IMR-90 (cell line): ENCODE data around the gene DACT2. TPM values are rescaled to one million over a fixed set of nuclear protein-coding genes. Genes with fewer than 3 reads are reported as not detected.

Experiments
- ATAC-seq: fragments of 200-7000 bp; cut with Tn5 transposase; 2 replicates; pipeline ENCODE4 v1.9.1; 2020; ENCODE audit warnings: low read depth, mild to moderate bottlenecking, moderate library complexity
- BruUV-seq: library from RNA; stranded (reverse); fragments of 400-500 nt; replicated peaks from 2 replicates; lab custom pipeline; 2021; lab: Mats Ljungman, UMichigan
- CTCF ChIA-PET: fragments of 300-600 bp; formaldehyde crosslinking; extraction: SDS; loops from one replicate; lab custom pipeline; 2021; ENCODE audit warnings: antibody characterized with exemption; lab: Yijun Ruan, JAX
- POLR2A ChIA-PET: fragments of 300-600 bp; sonication (Branson Sonifier 250); formaldehyde crosslinking; loops from one replicate; lab custom pipeline; 2022; ENCODE audit warnings: antibody characterized with exemption; ENCODE audit not compliant: unreplicated experiment; lab: Charles Lee
- DNase-seq: peaks from one replicate; pipeline ENCODE4 v3.0.0; 2013
- H2AFZ ChIP-seq: replicated peaks from 2 replicates; pipeline ENCODE3; 2013; ENCODE audit warnings: low read length, mild to moderate bottlenecking; ENCODE audit not compliant: poor library complexity
- H2AK5ac ChIP-seq: 2 replicates; pipeline ENCODE4 v1.6.1; 2013; ENCODE audit warnings: low read depth, low read length, inconsistent platforms
- H2AK9ac ChIP-seq: replicated peaks from 2 replicates; pipeline ENCODE3; 2013; ENCODE audit warnings: mild to moderate bottlenecking, low read depth, low read length, moderate library complexity; ENCODE audit not compliant: poor library complexity
- H2BK120ac ChIP-seq: 2 replicates; pipeline ENCODE4 v1.6.1; 2013; ENCODE audit warnings: low read depth, low read length, inconsistent platforms
- H2BK15ac ChIP-seq: 3 replicates; pipeline ENCODE4 v1.6.1; 2013; ENCODE audit warnings: low read depth, low read length, inconsistent platforms
- H2BK20ac ChIP-seq: 2 replicates; pipeline ENCODE4 v1.6.1; 2013; ENCODE audit warnings: low read depth, mild to moderate bottlenecking, inconsistent platforms, low read length, moderate library complexity
- H2BK5ac ChIP-seq: 2 replicates; pipeline ENCODE4 v1.6.1; 2013; ENCODE audit warnings: mild to moderate bottlenecking, low read depth, low read length, inconsistent platforms; ENCODE audit not compliant: poor library complexity, severe bottlenecking
- H3K14ac ChIP-seq: replicated peaks from 2 replicates; pipeline ENCODE4 v1.6.1; 2013; ENCODE audit warnings: low read depth, low read length, inconsistent platforms
- H3K18ac ChIP-seq: 2 replicates; pipeline ENCODE4 v1.6.1; 2013; ENCODE audit warnings: low read depth, low read length, control low read depth
- H3K23ac ChIP-seq: 2 replicates; pipeline ENCODE4 v1.6.1; 2013; ENCODE audit warnings: low read depth, low read length, inconsistent platforms
- H3K27ac ChIP-seq: 2 replicates; pipeline ENCODE4 v1.5.1; 2013; ENCODE audit warnings: mild to moderate bottlenecking, control low read depth, low read length; ENCODE audit not compliant: insufficient read depth
- H3K27me3 ChIP-seq: 2 replicates; pipeline ENCODE4 v1.6.1; 2013; ENCODE audit warnings: low read length; ENCODE audit not compliant: control insufficient read depth, insufficient read depth
- H3K36me3 ChIP-seq: 2 replicates; pipeline ENCODE4 v1.6.1; 2013; ENCODE audit warnings: low read length, mixed read lengths; ENCODE audit not compliant: control insufficient read depth, insufficient read depth
- H3K4ac ChIP-seq: 2 replicates; pipeline ENCODE4 v1.6.1; 2013; ENCODE audit warnings: low read depth, low read length, inconsistent platforms
- H3K4me1 ChIP-seq: 2 replicates; pipeline ENCODE4 v1.6.1; 2013; ENCODE audit warnings: low read length, mixed read lengths; ENCODE audit not compliant: control insufficient read depth, insufficient read depth
- H3K4me2 ChIP-seq: 2 replicates; pipeline ENCODE4 v1.6.1; 2013; ENCODE audit warnings: low read depth, mild to moderate bottlenecking, control low read depth, low read length, moderate library complexity
- H3K4me3 ChIP-seq: 2 replicates; pipeline ENCODE4 v1.5.1; 2013; ENCODE audit warnings: low read depth, mild to moderate bottlenecking, control low read depth, low read length, moderate library complexity; ENCODE audit not compliant: insufficient read depth
- H3K56ac ChIP-seq: 2 replicates; pipeline ENCODE4 v1.6.1; 2013; ENCODE audit warnings: low read length, inconsistent platforms; ENCODE audit not compliant: insufficient read depth; ENCODE audit errors: extremely low read depth
- H3K79me1 ChIP-seq, 2 experiments: 2 replicates each; pipeline ENCODE4 v1.6.1; 2013; ENCODE audit warnings: low read length in 2 of 2, inconsistent platforms in 1 of 2, low read depth in 1 of 2
- H3K9ac ChIP-seq: 2 replicates; pipeline ENCODE4 v1.6.1; 2013; ENCODE audit warnings: low read depth, low read length, control low read depth
- H3K9me1 ChIP-seq: 2 replicates; pipeline ENCODE4 v1.6.1; 2013; ENCODE audit warnings: low read length, inconsistent platforms; ENCODE audit not compliant: insufficient read depth
- H3K9me3 ChIP-seq: 2 replicates; pipeline ENCODE4 v1.6.1; 2013; ENCODE audit warnings: low read length; ENCODE audit not compliant: control insufficient read depth, insufficient read depth
- H4K20me1 ChIP-seq: 2 replicates; pipeline ENCODE4 v1.6.1; 2013; ENCODE audit warnings: low read length, inconsistent platforms; ENCODE audit not compliant: insufficient read depth
- H4K5ac ChIP-seq: 2 replicates; pipeline ENCODE4 v1.6.1; 2013; ENCODE audit warnings: mild to moderate bottlenecking, low read depth, low read length, control low read depth
- H4K8ac ChIP-seq, 2 experiments: 2 replicates each; pipeline ENCODE4 v1.6.1; 2013; ENCODE audit warnings: low read depth in 2 of 2, low read length in 2 of 2, control low read depth in 1 of 2, inconsistent platforms in 1 of 2
- H4K91ac ChIP-seq: 2 replicates; pipeline ENCODE4 v1.6.1; 2013; ENCODE audit warnings: low read depth, low read length, inconsistent platforms; ENCODE audit not compliant: insufficient read depth
- BHLHE40 ChIP-seq: fragments of 150-350 bp; IDR thresholded peaks from 2 replicates; pipeline ENCODE4 v1.6.1; 2016; ENCODE audit warnings: mild to moderate bottlenecking, low read depth, low read length
- CEBPB ChIP-seq: IDR thresholded peaks from 2 replicates; pipeline ENCODE4 v1.6.1; 2012; ENCODE audit warnings: low read depth, low read length, improper control_type of control experiment
- CHD1 ChIP-seq: IDR thresholded peaks from 2 replicates; pipeline ENCODE4 v1.6.1; 2012; ENCODE audit warnings: low read depth, low read length, improper control_type of control experiment
- FOS ChIP-seq: fragments of 150-350 bp; IDR thresholded peaks from 2 replicates; pipeline ENCODE4 v1.6.1; 2016; ENCODE audit warnings: low read depth, low read length
- MAFK ChIP-seq: IDR thresholded peaks from 2 replicates; pipeline ENCODE4 v1.6.1; 2012; ENCODE audit warnings: low read depth, low read length, improper control_type of control experiment
- MAZ ChIP-seq: IDR thresholded peaks from 2 replicates; pipeline ENCODE4 v1.6.1; 2012; ENCODE audit warnings: low read depth, mild to moderate bottlenecking, low read length, improper control_type of control experiment, moderate library complexity, borderline replicate concordance
- MXI1 ChIP-seq: IDR thresholded peaks from 2 replicates; pipeline ENCODE4 v1.6.1; 2012; ENCODE audit warnings: low read depth, mild to moderate bottlenecking, low read length, moderate library complexity, borderline replicate concordance
- NFE2L2 ChIP-seq: fragments of 150-350 bp; IDR thresholded peaks from 2 replicates; pipeline ENCODE4 v1.6.1; 2016; ENCODE audit warnings: low read depth, mild to moderate bottlenecking, low read length
- POLR2A ChIP-seq: IDR thresholded peaks from 2 replicates; pipeline ENCODE4 v1.6.1; 2012; ENCODE audit warnings: mild to moderate bottlenecking, low read depth, low read length
- RAD21 ChIP-seq: IDR thresholded peaks from 2 replicates; pipeline ENCODE4 v1.6.1; 2012; ENCODE audit warnings: low read length, improper control_type of control experiment
- RCOR1 ChIP-seq: IDR thresholded peaks from 2 replicates; pipeline ENCODE4 v1.6.1; 2012; ENCODE audit warnings: mild to moderate bottlenecking, low read length, improper control_type of control experiment; ENCODE audit not compliant: insufficient replicate concordance
- RFX5 ChIP-seq: IDR thresholded peaks from 2 replicates; pipeline ENCODE4 v1.8.0; 2012; ENCODE audit warnings: low read depth, mild to moderate bottlenecking, low read length, moderate library complexity
- SMC3 ChIP-seq: fragments of 150-350 bp; IDR thresholded peaks from 2 replicates; pipeline ENCODE4 v1.6.1; 2016; ENCODE audit warnings: low read depth, mild to moderate bottlenecking, antibody characterized with exemption, low read length, moderate library complexity
- WGBS, 2 experiments: methylation state at CpG; one replicate each; pipeline versions ENCODE4 v1.1.5 to v1.1.7; 2013; ENCODE audit warnings: missing lambda C conversion rate in 2 of 2; ENCODE audit not compliant: insufficient read length in 1 of 2; ENCODE audit errors: extremely low coverage in 2 of 2; 5-methylcytosine and 5-hydroxymethylcytosine counted together
- dilution Hi-C: fragments of 300-500 bp; cut with HindIII; formaldehyde crosslinking; loops from one replicate; pipeline ENCODE4 v1.14.3; 2018; ENCODE audit warnings: low sequenced_read_pairs; ENCODE audit not compliant: unreplicated experiment
- in situ Hi-C: fragments of 300-500 bp; cut with MboI; formaldehyde crosslinking; loops from 3 replicates; pipeline ENCODE4 v1.14.3; 2019; ENCODE audit warnings: low sequenced_read_pairs, inconsistent platforms, mixed read lengths
- intact Hi-C: fragments of 100-400 bp; cut with micrococcal nuclease; formaldehyde crosslinking; loops from 2 replicates; pipeline ENCODE4 v1.10.0; 2022
- polyA plus RNA-seq, 3 experiments: library from polyadenylated mRNA; depleted of rRNA; stranded (reverse); fragments of >200 nt; gene quantifications; 2 replicates each; pipeline ENCODE4 v1.2.3, GENCODE V29; 2012; ENCODE audit warnings: low replicate concordance in 1 of 3
- total RNA-seq: library from RNA; depleted of rRNA; stranded (reverse); fragments of >200 nt; gene quantifications from 2 replicates; pipeline ENCODE4 v1.2.3, GENCODE V29; 2012
- TF ChIP-seq, protein P1 (sequence below): fragments of 150-350 bp; IDR thresholded peaks from 2 replicates; pipeline ENCODE4 v1.6.1; 2017; ENCODE audit warnings: mild to moderate bottlenecking, antibody characterized with exemption, low read length, low read depth
- TF ChIP-seq, protein P2 (sequence below): fragments of 150-350 bp; IDR thresholded peaks from 2 replicates; pipeline ENCODE4 v1.6.1; 2016; ENCODE audit warnings: low read depth, mild to moderate bottlenecking, low read length, moderate library complexity, borderline replicate concordance
- TF ChIP-seq, protein P3 (sequence below): conservative IDR thresholded peaks from 2 replicates; pipeline ENCODE4 v1.5.1; 2012; ENCODE audit warnings: mild to moderate bottlenecking, low read depth, low read length, improper control_type of control experiment

Gene DACT2
- total and polyA plus RNA-seq, 2 of the 4 experiments (the other 2 are of a cell fraction): not detected

DNA sequence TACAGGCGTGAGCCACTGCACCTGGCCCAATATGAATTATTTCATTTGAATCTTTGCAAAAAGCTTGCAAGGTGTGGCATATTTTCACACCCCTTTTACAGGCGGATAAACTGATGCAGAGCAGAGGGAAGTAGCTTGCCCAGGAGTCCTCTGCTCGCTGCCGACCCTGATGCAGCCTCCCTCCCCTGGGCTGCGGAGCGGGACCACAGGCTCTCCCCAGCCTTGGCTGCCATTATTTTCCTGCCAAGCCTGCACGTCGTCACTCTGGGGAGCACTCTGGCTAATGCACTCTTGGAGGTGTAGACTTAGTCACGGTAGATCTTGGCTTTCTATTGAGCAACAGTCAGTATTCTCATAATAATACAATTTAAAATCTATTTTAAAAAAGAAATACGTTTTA, 34.8 kb upstream of the DACT2 start:
- Histone ChIP-seq H2BK20ac (no peak overlapping the region), H3K4ac (no peak overlapping the region), H3K56ac (no peak overlapping the region), H2BK120ac (no peak overlapping the region), H3K36me3 (no peaks in the 10 kb centered on the region), H3K4me3 (no peak overlapping the region), H3K18ac (no peak overlapping the region), H2AK5ac (no peak overlapping the region), H3K9me1 (no peaks in the 10 kb centered on the region), H2AFZ (no peak overlapping the region), H3K27me3 (no peaks in the 10 kb centered on the region), H2AK9ac (no peak overlapping the region), H4K5ac (no peak overlapping the region), H4K20me1 (no peaks in the 10 kb centered on the region), H4K8ac (no peak overlapping the region), H3K23ac (no peak overlapping the region), H3K9me3 (peaks cover 25% of the 10 kb centered on the region), H3K4me2 (no peak overlapping the region), H3K4me1 (no peaks in the 10 kb centered on the region), H3K14ac (no peak overlapping the region), H2BK5ac (no peak overlapping the region), H2BK15ac (no peak overlapping the region), H3K27ac (no peak overlapping the region), H4K91ac (no peak overlapping the region), H3K79me1 (no peaks in the 10 kb centered on the region), H3K9ac (no peak overlapping the region)
- POLR2A ChIA-PET: no interaction called here
- TF ChIP-seq MXI1 (no peak), RAD21 (no peak), FOS (no peak), MAFK (no peak), CHD1 (no peak), POLR2A (no peak), MAZ (no peak), SMC3 (no peak), RCOR1 (no peak), NFE2L2 (no peak), CEBPB (no peak), BHLHE40 (no peak), RFX5 (no peak)
- TF ChIP-seq, protein P1, sequence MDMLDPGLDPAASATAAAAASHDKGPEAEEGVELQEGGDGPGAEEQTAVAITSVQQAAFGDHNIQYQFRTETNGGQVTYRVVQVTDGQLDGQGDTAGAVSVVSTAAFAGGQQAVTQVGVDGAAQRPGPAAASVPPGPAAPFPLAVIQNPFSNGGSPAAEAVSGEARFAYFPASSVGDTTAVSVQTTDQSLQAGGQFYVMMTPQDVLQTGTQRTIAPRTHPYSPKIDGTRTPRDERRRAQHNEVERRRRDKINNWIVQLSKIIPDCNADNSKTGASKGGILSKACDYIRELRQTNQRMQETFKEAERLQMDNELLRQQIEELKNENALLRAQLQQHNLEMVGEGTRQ: no peak
- TF ChIP-seq, protein P2, sequence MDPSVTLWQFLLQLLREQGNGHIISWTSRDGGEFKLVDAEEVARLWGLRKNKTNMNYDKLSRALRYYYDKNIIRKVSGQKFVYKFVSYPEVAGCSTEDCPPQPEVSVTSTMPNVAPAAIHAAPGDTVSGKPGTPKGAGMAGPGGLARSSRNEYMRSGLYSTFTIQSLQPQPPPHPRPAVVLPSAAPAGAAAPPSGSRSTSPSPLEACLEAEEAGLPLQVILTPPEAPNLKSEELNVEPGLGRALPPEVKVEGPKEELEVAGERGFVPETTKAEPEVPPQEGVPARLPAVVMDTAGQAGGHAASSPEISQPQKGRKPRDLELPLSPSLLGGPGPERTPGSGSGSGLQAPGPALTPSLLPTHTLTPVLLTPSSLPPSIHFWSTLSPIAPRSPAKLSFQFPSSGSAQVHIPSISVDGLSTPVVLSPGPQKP: no peak
- TF ChIP-seq, protein P3, sequence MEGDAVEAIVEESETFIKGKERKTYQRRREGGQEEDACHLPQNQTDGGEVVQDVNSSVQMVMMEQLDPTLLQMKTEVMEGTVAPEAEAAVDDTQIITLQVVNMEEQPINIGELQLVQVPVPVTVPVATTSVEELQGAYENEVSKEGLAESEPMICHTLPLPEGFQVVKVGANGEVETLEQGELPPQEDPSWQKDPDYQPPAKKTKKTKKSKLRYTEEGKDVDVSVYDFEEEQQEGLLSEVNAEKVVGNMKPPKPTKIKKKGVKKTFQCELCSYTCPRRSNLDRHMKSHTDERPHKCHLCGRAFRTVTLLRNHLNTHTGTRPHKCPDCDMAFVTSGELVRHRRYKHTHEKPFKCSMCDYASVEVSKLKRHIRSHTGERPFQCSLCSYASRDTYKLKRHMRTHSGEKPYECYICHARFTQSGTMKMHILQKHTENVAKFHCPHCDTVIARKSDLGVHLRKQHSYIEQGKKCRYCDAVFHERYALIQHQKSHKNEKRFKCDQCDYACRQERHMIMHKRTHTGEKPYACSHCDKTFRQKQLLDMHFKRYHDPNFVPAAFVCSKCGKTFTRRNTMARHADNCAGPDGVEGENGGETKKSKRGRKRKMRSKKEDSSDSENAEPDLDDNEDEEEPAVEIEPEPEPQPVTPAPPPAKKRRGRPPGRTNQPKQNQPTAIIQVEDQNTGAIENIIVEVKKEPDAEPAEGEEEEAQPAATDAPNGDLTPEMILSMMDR: no peak
- BruUV-seq: no TSS peak
- ATAC-seq (no peak), DNase-seq (no peak)
- 75% methylated on average over 2 of the region's 10 CpGs; no CpG with 5 or more reads in 1 of the 2 experiments for WGBS, 2 experiments
- in situ Hi-C loops (no loop called here), dilution Hi-C loops (no loop called here), intact Hi-C loops (no loop called here)
- CTCF ChIA-PET: no interaction called here
